Astrocyte (in vitro differentiated cells and primary cell): ENCODE measurements around the gene SMOC2. TPM values are rescaled to one million over a fixed set of nuclear protein-coding genes. Genes with fewer than 3 reads are reported as not detected.

ENCODE experiments used
- DNase-seq: peaks from one replicate; pipeline ENCODE4 v3.0.0-alpha.2; 2010; ENCODE audit warnings: low read depth
- FAIRE-seq: peaks from 2 replicates; lab custom pipeline; 2011; peaks lifted over from hg19 to GRCh38; lab: Jason Lieb, UNC
- H2AFZ ChIP-seq: 2 replicates; pipeline ENCODE4 v1.6.0; 2012; ENCODE audit warnings: low read depth, low read length, inconsistent platforms
- H3K27ac ChIP-seq: 2 replicates; pipeline ENCODE4 v1.5.1; 2011; ENCODE audit warnings: low read depth, low read length, inconsistent platforms
- H3K27me3 ChIP-seq: 2 replicates; pipeline ENCODE4 v1.6.0; 2011; ENCODE audit warnings: low read length, inconsistent platforms; ENCODE audit not compliant: insufficient read depth
- H3K36me3 ChIP-seq: 2 replicates; pipeline ENCODE4 v1.5.1; 2011; ENCODE audit warnings: low read length, inconsistent platforms; ENCODE audit not compliant: insufficient read depth
- H3K4me1 ChIP-seq: 2 replicates; pipeline ENCODE4 v1.5.1; 2011; ENCODE audit warnings: low read length, inconsistent platforms; ENCODE audit not compliant: insufficient read depth
- H3K4me2 ChIP-seq: 2 replicates; pipeline ENCODE4 v1.6.0; 2012; ENCODE audit warnings: low read length, inconsistent platforms
- H3K4me3 ChIP-seq: 2 replicates; pipeline ENCODE4 v1.5.1; 2011; ENCODE audit warnings: low read depth, mild to moderate bottlenecking, low read length, inconsistent platforms; ENCODE audit not compliant: insufficient read depth
- H3K79me2 ChIP-seq: 2 replicates; pipeline ENCODE4 v1.6.0; 2012; ENCODE audit warnings: mild to moderate bottlenecking, low read length, inconsistent platforms; ENCODE audit not compliant: insufficient read depth
- H3K9ac ChIP-seq: 2 replicates; pipeline ENCODE4 v1.6.0; 2012; ENCODE audit warnings: mild to moderate bottlenecking, low read length, inconsistent platforms
- H3K9me3 ChIP-seq: 2 replicates; pipeline ENCODE4 v1.5.1; 2012; ENCODE audit warnings: low read depth, mild to moderate bottlenecking, low read length, inconsistent platforms; ENCODE audit not compliant: insufficient read depth
- H4K20me1 ChIP-seq: 2 replicates; pipeline ENCODE4 v1.6.0; 2012; ENCODE audit warnings: low read length, inconsistent platforms; ENCODE audit not compliant: insufficient read depth
- H3K27ac Mint-ChIP-seq: one replicate; pipeline ENCODE4 v1.8.0; 2021; ENCODE audit warnings: mild to moderate bottlenecking, mixed read lengths; ENCODE audit not compliant: unreplicated experiment
- H3K27me3 Mint-ChIP-seq: one replicate; pipeline ENCODE4 v1.8.0; 2021; ENCODE audit warnings: low read depth, mixed read lengths; ENCODE audit not compliant: unreplicated experiment
- H3K36me3 Mint-ChIP-seq: one replicate; pipeline ENCODE4 v1.8.0; 2021; ENCODE audit warnings: low read depth, mixed read lengths; ENCODE audit not compliant: unreplicated experiment
- H3K4me1 Mint-ChIP-seq: one replicate; pipeline ENCODE4 v1.8.0; 2021; ENCODE audit warnings: low read depth, mixed read lengths; ENCODE audit not compliant: unreplicated experiment
- H3K4me3 Mint-ChIP-seq: one replicate; pipeline ENCODE4 v1.8.0; 2021; ENCODE audit warnings: mild to moderate bottlenecking, moderate library complexity, mixed read lengths; ENCODE audit not compliant: unreplicated experiment
- H3K9me3 Mint-ChIP-seq: one replicate; pipeline ENCODE4 v1.8.0; 2021; ENCODE audit warnings: mild to moderate bottlenecking, mixed read lengths; ENCODE audit not compliant: unreplicated experiment
- EZH2 ChIP-seq: IDR thresholded peaks from 2 replicates; pipeline ENCODE4 v1.6.1; 2012; ENCODE audit warnings: mild to moderate bottlenecking, low read length, inconsistent platforms; ENCODE audit not compliant: insufficient read depth
- total RNA-seq: library from RNA; stranded (reverse); gene quantifications from 2 replicates; pipeline ENCODE4 v1.2.1, GENCODE V29; 2021
- TF ChIP-seq, protein P1 (sequence below): IDR thresholded peaks from 2 replicates; pipeline ENCODE4 v1.5.1; 2011; ENCODE audit warnings: low read depth, mild to moderate bottlenecking, inconsistent platforms, low read length, moderate library complexity; ENCODE audit not compliant: insufficient read depth

Gene SMOC2
- total RNA-seq, 1 donor from 2014 or later = 0.93 TPM

DNA sequence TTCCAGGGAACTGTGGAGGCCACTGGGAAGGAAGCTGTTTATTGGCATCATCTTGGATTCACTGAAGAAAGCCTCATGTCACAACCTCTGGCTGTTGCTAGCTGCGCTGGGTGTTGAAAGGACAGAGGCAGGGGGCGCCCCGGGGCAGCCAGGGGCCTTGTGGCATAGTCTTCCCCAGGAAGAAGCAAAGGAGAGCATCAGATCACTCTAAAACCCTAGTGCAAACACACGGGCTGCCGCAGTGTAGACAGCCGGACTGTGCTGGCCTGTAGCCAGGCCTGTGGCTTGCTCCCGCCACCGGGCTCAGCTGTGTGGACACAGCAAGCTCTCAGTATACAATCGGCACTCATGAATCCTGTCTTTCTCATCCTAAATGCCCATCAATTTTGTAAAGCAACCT is 23.8 kb upstream of the SMOC2 start:
- no peak overlapping the region for H3K27ac Mint-ChIP-seq
- no peaks in the 10 kb centered on the region for H3K79me2 ChIP-seq
- H3K9ac ChIP-seq = no peak overlapping the region
- no peak overlapping the region for H3K27ac ChIP-seq
- H3K4me3 Mint-ChIP-seq = no peak overlapping the region
- H3K27me3 Mint-ChIP-seq = peaks cover 58% of the 10 kb centered on the region
- H3K36me3 Mint-ChIP-seq = no peaks in the 10 kb centered on the region
- TF ChIP-seq, protein P1, sequence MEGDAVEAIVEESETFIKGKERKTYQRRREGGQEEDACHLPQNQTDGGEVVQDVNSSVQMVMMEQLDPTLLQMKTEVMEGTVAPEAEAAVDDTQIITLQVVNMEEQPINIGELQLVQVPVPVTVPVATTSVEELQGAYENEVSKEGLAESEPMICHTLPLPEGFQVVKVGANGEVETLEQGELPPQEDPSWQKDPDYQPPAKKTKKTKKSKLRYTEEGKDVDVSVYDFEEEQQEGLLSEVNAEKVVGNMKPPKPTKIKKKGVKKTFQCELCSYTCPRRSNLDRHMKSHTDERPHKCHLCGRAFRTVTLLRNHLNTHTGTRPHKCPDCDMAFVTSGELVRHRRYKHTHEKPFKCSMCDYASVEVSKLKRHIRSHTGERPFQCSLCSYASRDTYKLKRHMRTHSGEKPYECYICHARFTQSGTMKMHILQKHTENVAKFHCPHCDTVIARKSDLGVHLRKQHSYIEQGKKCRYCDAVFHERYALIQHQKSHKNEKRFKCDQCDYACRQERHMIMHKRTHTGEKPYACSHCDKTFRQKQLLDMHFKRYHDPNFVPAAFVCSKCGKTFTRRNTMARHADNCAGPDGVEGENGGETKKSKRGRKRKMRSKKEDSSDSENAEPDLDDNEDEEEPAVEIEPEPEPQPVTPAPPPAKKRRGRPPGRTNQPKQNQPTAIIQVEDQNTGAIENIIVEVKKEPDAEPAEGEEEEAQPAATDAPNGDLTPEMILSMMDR = no peak
- TF ChIP-seq EZH2 = no peak
- no peak overlapping the region for H3K4me3 ChIP-seq
- H3K36me3 ChIP-seq = no peaks in the 10 kb centered on the region
- peaks cover 4% of the 10 kb centered on the region for H3K4me1 Mint-ChIP-seq
- FAIRE-seq (no peak), DNase-seq (no peak)
- H3K4me2 ChIP-seq = no peak overlapping the region
- no peaks in the 10 kb centered on the region for H3K9me3 ChIP-seq
- H3K4me1 ChIP-seq = no peaks in the 10 kb centered on the region
- H2AFZ ChIP-seq = no peak overlapping the region
- H3K9me3 Mint-ChIP-seq = no peaks in the 10 kb centered on the region
- no peaks in the 10 kb centered on the region for H4K20me1 ChIP-seq
- peaks cover 2% of the 10 kb centered on the region for H3K27me3 ChIP-seq

DNA sequence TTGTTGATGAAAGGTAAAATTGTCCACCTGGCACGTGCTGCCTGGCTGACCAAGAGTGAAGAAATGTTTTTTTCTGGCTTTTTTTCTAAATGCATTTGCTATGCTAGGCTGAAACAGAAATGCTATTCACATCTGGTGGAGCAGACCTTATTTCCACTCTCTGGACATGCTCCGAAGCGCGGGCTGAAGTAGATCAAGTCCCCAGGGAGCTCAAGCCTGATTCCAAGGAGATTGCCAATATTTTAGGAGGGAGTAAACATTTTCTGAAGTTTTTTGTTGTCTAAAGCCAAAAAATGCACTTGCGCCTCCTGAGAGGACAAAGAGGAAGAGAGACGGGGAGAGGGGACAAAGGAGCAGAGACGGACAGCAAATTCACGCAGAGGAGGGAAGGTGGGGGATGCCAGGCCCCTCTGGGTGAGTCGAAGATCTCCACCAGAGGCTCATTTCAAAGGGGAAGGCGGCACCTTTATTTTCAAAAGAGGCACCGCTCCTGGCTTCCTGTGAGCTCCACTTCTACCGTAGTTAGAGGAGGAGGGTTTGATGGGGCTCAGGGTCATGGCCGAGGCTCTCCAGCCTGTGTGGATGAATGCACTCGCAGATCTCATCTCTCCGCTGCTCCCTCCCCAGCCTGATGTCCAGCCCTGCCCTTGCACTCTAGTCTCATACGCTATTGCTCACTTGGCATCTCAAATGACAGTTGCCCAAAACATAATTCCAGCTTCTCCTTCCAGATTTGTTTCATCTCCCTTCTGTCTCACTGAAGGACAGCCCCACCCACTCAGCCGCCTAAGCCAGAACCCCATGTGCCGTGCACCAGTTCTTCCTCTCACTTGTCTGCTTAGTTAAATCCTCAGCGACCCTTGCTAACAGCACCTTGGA is 23.1 kb upstream of the SMOC2 start:
- Histone ChIP-seq H4K20me1 (no peaks in the 10 kb centered on the region), H2AFZ (no peak overlapping the region), H3K27ac (no peak overlapping the region), H3K36me3 (no peaks in the 10 kb centered on the region), H3K9me3 (no peaks in the 10 kb centered on the region), H3K27me3 (peaks cover 2% of the 10 kb centered on the region), H3K79me2 (no peaks in the 10 kb centered on the region), H3K4me3 (no peak overlapping the region), H3K9ac (no peak overlapping the region), H3K4me1 (no peaks in the 10 kb centered on the region), H3K4me2 (no peak overlapping the region)
- FAIRE-seq = no peak
- no peak for DNase-seq
- Mint-ChIP-seq H3K4me1 (peaks cover 4% of the 10 kb centered on the region), H3K36me3 (no peaks in the 10 kb centered on the region), H3K27me3 (peaks cover 58% of the 10 kb centered on the region), H3K27ac (peak overlapping the region; percentile 38), H3K9me3 (no peaks in the 10 kb centered on the region), H3K4me3 (no peak overlapping the region)
- TF ChIP-seq EZH2 = no peak
- TF ChIP-seq, protein P1 = no peak

- no peaks in the 10 kb centered on the region for H3K36me3 Mint-ChIP-seq
- no peaks in the 10 kb centered on the region for H3K79me2 ChIP-seq
- no peak overlapping the region for H3K4me3 Mint-ChIP-seq
- TF ChIP-seq, protein P1 = no peak
- TF ChIP-seq EZH2 = no peak
- no peak overlapping the region for H2AFZ ChIP-seq
- H4K20me1 ChIP-seq = no peaks in the 10 kb centered on the region
- H3K27me3 Mint-ChIP-seq = peaks cover 58% of the 10 kb centered on the region
- no peak overlapping the region for H3K27ac Mint-ChIP-seq
- H3K27ac ChIP-seq = no peak overlapping the region
- H3K27me3 ChIP-seq = peaks cover 2% of the 10 kb centered on the region
- H3K4me1 Mint-ChIP-seq = peaks cover 4% of the 10 kb centered on the region
- H3K9me3 Mint-ChIP-seq = no peaks in the 10 kb centered on the region
- no peak overlapping the region for H3K4me2 ChIP-seq
- H3K4me3 ChIP-seq = no peak overlapping the region
- H3K9ac ChIP-seq = no peak overlapping the region
- no peak for FAIRE-seq
- DNase-seq = no peak
- H3K4me1 ChIP-seq = no peaks in the 10 kb centered on the region
- H3K36me3 ChIP-seq = no peaks in the 10 kb centered on the region
- H3K9me3 ChIP-seq = no peaks in the 10 kb centered on the region
Measured at GRCh38 chr6:168418711-168419121, 22.3 kb upstream of the SMOC2 start.
